KG1 (cell line): ENCODE measurements around the gene ALAD.
A peak's percentile ranks its signal among the peaks of the same experiment; 100 is the strongest.

ENCODE experiments used
- DNase-seq: peaks from one replicate; lab custom pipeline; 2025; lab: John Stamatoyannopoulos, UW

Gene ALAD

GRCh38 chr9:113349066-113349444, 52.0 kb downstream of the ALAD start:
- no peak for DNase-seq

GRCh38 chr9:113348437-113348836, 52.6 kb downstream of the ALAD start:
- DNase-seq = no peak

GRCh38 chr9:113345671-113346070, 55.4 kb downstream of the ALAD start:
- DNase-seq = no peak

- no peak for DNase-seq
Observed at GRCh38 chr9:113345190-113345589, 55.9 kb downstream of the ALAD start.

GRCh38 chr9:113343732-113344231, 57.3 kb downstream of the ALAD start:
- peak; percentile 17 for DNase-seq

GRCh38 chr9:113341712-113342410, 59.2 kb downstream of the ALAD start:
- DNase-seq = no peak

- DNase-seq = peak; percentile 78
Observed at GRCh38 chr9:113340011-113340699, 60.9 kb downstream of the ALAD start, which contains the start of gene WDR31. Gene WDR31, minus strand, starts transcription at chr9:113340275. Its CDS starts 8,253 bp downstream, at chr9:113332022.

GRCh38 chr9:113337714-113338113, 63.4 kb downstream of the ALAD start:
- no peak for DNase-seq
